Right lobe of liver (tissue), 4 donors: ENCODE measurements around the gene CREB3.

Experiments used
- CTCF ChIP-seq, 4 donors: fragments of 200-600 bp in 3 of 4; fragments of 450-650 bp in 1 of 4; IDR thresholded peaks; one replicate each; pipeline versions ENCODE4 v1.5.1 to v1.8.0; 2016 to 2022; ENCODE audit warnings: antibody characterized with exemption in 4 of 4, mild to moderate bottlenecking in 2 of 4
- POLR2A ChIP-seq: fragments of 450-650 bp; IDR thresholded peaks from one replicate; pipeline ENCODE4 v1.6.1; 2017; ENCODE audit warnings: antibody characterized with exemption, mild to moderate bottlenecking
- donor health status: DM: no; HTN: no; CAD: no.
- donor health status: DM: no; HTN: no; CAD: no.
- donor health status: DM: no; HTN: yes; CAD: no.

GRCh38 chr9:35757226-35757891, 24.9 kb downstream of the CREB3 start:
- no peak for TF ChIP-seq CTCF (IDR thresholded peaks at IDR 0.05)
- peak; percentile 54 for TF ChIP-seq POLR2A
